K562 (cell line): ENCODE measurements around the gene SORCS1. TPM values are rescaled to one million over a fixed set of nuclear protein-coding genes. Genes with fewer than 3 reads are reported as not detected.

Experiments
- CLOCK ChIP-seq: fragments of 250-450 bp; sonication (Bioruptor Pico); IDR thresholded peaks from 2 replicates; pipeline ENCODE4 v1.4.0; 2020; ENCODE audit warnings: mild to moderate bottlenecking, moderate library complexity, borderline replicate concordance
- CTCF ChIP-seq, 3 experiments: IDR thresholded peaks in 2 of 3; conservative IDR thresholded peaks in 1 of 3; 2 replicates each; pipeline ENCODE4 v1.5.1; 2011 to 2012; ENCODE audit warnings: low read length in 3 of 3, mild to moderate bottlenecking in 3 of 3, control low read depth in 2 of 3, improper control_type of control experiment in 1 of 3, inconsistent platforms in 1 of 3, low read depth in 1 of 3, mixed read lengths in 1 of 3, moderate library complexity in 1 of 3; ENCODE audit not compliant: insufficient read depth in 2 of 3
- EHMT2 ChIP-seq: fragments of 450-650 bp; IDR thresholded peaks from 2 replicates; pipeline ENCODE4 v1.6.1; 2018; ENCODE audit warnings: antibody characterized with exemption
- MIER1 ChIP-seq: fragments of 450-650 bp; IDR thresholded peaks from 2 replicates; pipeline ENCODE4 v1.6.1; 2016; ENCODE audit warnings: antibody characterized with exemption, mild to moderate bottlenecking, low read depth
- NCOA4 ChIP-seq: fragments of 450-650 bp; IDR thresholded peaks from 2 replicates; pipeline ENCODE4 v1.6.1; 2018; ENCODE audit warnings: mild to moderate bottlenecking; ENCODE audit not compliant: partially characterized antibody
- NFYB ChIP-seq: IDR thresholded peaks from 2 replicates; pipeline ENCODE4 v1.6.1; 2011; ENCODE audit warnings: mild to moderate bottlenecking, moderate library complexity; ENCODE audit not compliant: insufficient read length; ENCODE audit errors: extremely low read depth
- REST ChIP-seq, 2 experiments: fragments of 450-650 bp; formaldehyde crosslinking in 1 of 2; IDR thresholded peaks; 2 replicates each; pipeline versions ENCODE4 v1.4.0 to v1.6.1; 2014 to 2020; ENCODE audit warnings: mild to moderate bottlenecking in 2 of 2, borderline replicate concordance in 1 of 2, low read depth in 1 of 2
- SMC3 ChIP-seq: conservative IDR thresholded peaks from 2 replicates; pipeline ENCODE4 v1.6.1; 2011; ENCODE audit warnings: low read depth, low read length, improper control_type of control experiment; ENCODE audit not compliant: insufficient read depth
- THRA ChIP-seq: fragments of 450-650 bp; IDR thresholded peaks from 2 replicates; pipeline ENCODE4 v1.6.1; 2017; ENCODE audit warnings: mild to moderate bottlenecking, moderate library complexity
- VEZF1 ChIP-seq: fragments of 200-800 bp; sonication (Bioruptor generic); IDR thresholded peaks from 2 replicates; pipeline ENCODE4 v1.6.1; 2017; ENCODE audit warnings: missing genetic modification characterization, missing compliant biosample characterization
- XRCC3 ChIP-seq: fragments of 450-650 bp; IDR thresholded peaks from 2 replicates; pipeline ENCODE4 v1.6.1; 2017; ENCODE audit warnings: mild to moderate bottlenecking, moderate library complexity
- polyA plus RNA-seq, 8 experiments: library from polyadenylated mRNA; depleted of rRNA in 4 of 8; stranded (reverse) in 5 of 8; unstranded in 3 of 8; fragments of >200 nt; fragmentation: Nextera tagmentation in 2 of 8; fragmentation: Illumina TruSeq in 1 of 8; extraction: Ambion mirVana in 2 of 8; extraction: Trizol in 1 of 8; gene quantifications; 2 replicates each; pipeline versions ENCODE4 v1.2.1 to v1.2.3, GENCODE V29; 2011 to 2014; ENCODE audit warnings: inconsistent platforms in 1 of 8, missing spikeins in 1 of 8
- total RNA-seq, 7 experiments: library from RNA; depleted of rRNA in 6 of 7; stranded (reverse); fragments of >200 nt in 6 of 7; fragmentation: Illumina TruSeq in 2 of 7; extraction: Trizol in 2 of 7; gene quantifications; 2 replicates each; pipeline versions ENCODE4 v1.2.1 to v1.2.3, GENCODE V29; 2011 to 2021; ENCODE audit warnings: low replicate concordance in 1 of 7

SORCS1 gene
- total and polyA plus RNA-seq, 9 of the 15 experiments (the other 6 are each of a cell fraction or from before 2014, with no cell fraction given), result 1.5 to 3.9 (median 2.7) TPM

GRCh38 chr10:107144490-107144889 is 20.0 kb downstream of the SORCS1 start (continued):
- TF ChIP-seq REST (IDR thresholded peaks at IDR 0.05; ENCODE audit: borderline replicate concordance) (peak; percentile 89), REST (CRISPR knock-in tag; IDR thresholded peaks at IDR 0.05; ENCODE audit: low read depth) (no peak), MIER1 (peak; percentile 46; the same call in 1 of the 2 replicates), CTCF (IDR thresholded peaks at IDR 0.05 in 2 of 3, conservative IDR thresholded peaks at IDR 0.05 in 1 of 3; ENCODE audit: insufficient read depth in 2 of 3, low read depth in 1 of 3, low read length in 3 of 3) (peak; percentile 33 to 45 (median 39); a peak in 5 of 6 replicates), XRCC3 (no peak), THRA (no peak), EHMT2 (peak; percentile 66; the same call in 1 of the 2 replicates), VEZF1 (no peak), NFYB (no peak), CLOCK (no peak), SMC3 (peak; percentile 35; the same call in 1 of the 2 replicates), NCOA4 (no peak)
